Osteoblast (primary cell): Measurements from ENCODE around the gene KPNB1. TPM values are rescaled to one million over a fixed set of nuclear protein-coding genes. Genes with fewer than 3 reads are reported as not detected.
A peak's percentile ranks its signal among the peaks of the same experiment; 100 is the strongest.

ENCODE experiments used
- DNase-seq: peaks from one replicate; pipeline ENCODE4 v3.0.0; 2011; ENCODE audit warnings: low spot score, mixed read lengths; ENCODE audit not compliant: insufficient read length; ENCODE audit errors: missing footprints
- H2AFZ ChIP-seq: 2 replicates; pipeline ENCODE4 v1.6.0; 2011; ENCODE audit warnings: mild to moderate bottlenecking, low read length
- H3K27ac ChIP-seq: 2 replicates; pipeline ENCODE4 v1.5.1; 2011; ENCODE audit warnings: mild to moderate bottlenecking, low read depth, low read length, moderate library complexity
- H3K27me3 ChIP-seq: 2 replicates; pipeline ENCODE4 v1.6.0; 2012; ENCODE audit warnings: mild to moderate bottlenecking, control low read depth, inconsistent platforms, low read length, moderate library complexity; ENCODE audit not compliant: insufficient read depth
- H3K36me3 ChIP-seq: 2 replicates; pipeline ENCODE4 v1.5.1; 2011; ENCODE audit warnings: mild to moderate bottlenecking, low read length, control low read depth, moderate library complexity; ENCODE audit not compliant: insufficient read depth
- H3K4me1 ChIP-seq: 2 replicates; pipeline ENCODE4 v1.5.1; 2011; ENCODE audit warnings: mild to moderate bottlenecking, low read length, control low read depth, moderate library complexity; ENCODE audit not compliant: insufficient read depth
- H3K4me2 ChIP-seq: 2 replicates; pipeline ENCODE4 v1.6.0; 2011; ENCODE audit warnings: mild to moderate bottlenecking, low read length; ENCODE audit not compliant: insufficient read depth
- H3K4me3 ChIP-seq: fragments of 200-600 bp; sonication (generic); 3 replicates; pipeline ENCODE4 v1.5.1; 2012; ENCODE audit warnings: mild to moderate bottlenecking, low read length, inconsistent platforms; ENCODE audit not compliant: insufficient read depth
- H3K79me2 ChIP-seq: 2 replicates; pipeline ENCODE4 v1.6.0; 2012; ENCODE audit warnings: mild to moderate bottlenecking, low read length, control low read depth, inconsistent platforms; ENCODE audit not compliant: insufficient read depth
- H3K9me3 ChIP-seq: 2 replicates; pipeline ENCODE4 v1.5.1; 2011; ENCODE audit warnings: low read depth, low read length, control low read depth
- H4K20me1 ChIP-seq: 2 replicates; pipeline ENCODE4 v1.6.0; 2012; ENCODE audit warnings: mild to moderate bottlenecking, low read length, control low read depth; ENCODE audit not compliant: insufficient read depth
- CTCF ChIP-seq: IDR thresholded peaks from 2 replicates; pipeline ENCODE4 v1.5.1; 2011; ENCODE audit warnings: mild to moderate bottlenecking, low read depth, low read length, moderate library complexity; ENCODE audit errors: extremely low read depth
- total RNA-seq: library from RNA; depleted of rRNA; stranded (reverse); fragments of >200 nt; gene quantifications from 2 replicates; pipeline ENCODE4 v1.2.3, GENCODE V29; 2012

KPNB1 gene
- total RNA-seq, 1 donor, result 351 TPM

- no peaks in the 10 kb centered on the region for H3K9me3 ChIP-seq
- peaks cover 8% of the 10 kb centered on the region for H3K36me3 ChIP-seq
- peaks cover 34% of the 10 kb centered on the region for H4K20me1 ChIP-seq
Observed at GRCh38 chr17:47703671-47704070, 54.0 kb downstream of the KPNB1 start.

GRCh38 chr17:47704116-47704515, 54.4 kb downstream of the KPNB1 start:
- Histone ChIP-seq H3K4me2 (no peak overlapping the region), H2AFZ (no peak overlapping the region), H3K9me3 (no peaks in the 10 kb centered on the region), H3K79me2 (no peaks in the 10 kb centered on the region), H3K4me1 (no peaks in the 10 kb centered on the region), H4K20me1 (peaks cover 31% of the 10 kb centered on the region), H3K27ac (no peak overlapping the region), H3K4me3 (no peak overlapping the region), H3K36me3 (peaks cover 8% of the 10 kb centered on the region), H3K27me3 (peaks cover 3% of the 10 kb centered on the region)
- DNase-seq, result peak; percentile 62
- no peak for TF ChIP-seq CTCF

More at GRCh38 chr17:47703671-47704070, 54.0 kb downstream of the KPNB1 start:
- no peak for TF ChIP-seq CTCF
- H3K79me2 ChIP-seq, result no peaks in the 10 kb centered on the region
- H3K27me3 ChIP-seq, result peaks cover 3% of the 10 kb centered on the region
- H3K4me1 ChIP-seq, result no peaks in the 10 kb centered on the region
- no peak overlapping the region for H3K4me3 ChIP-seq
- peak; percentile 41 for DNase-seq
- H3K4me2 ChIP-seq, result no peak overlapping the region
- H2AFZ ChIP-seq, result no peak overlapping the region
- H3K27ac ChIP-seq, result no peak overlapping the region

GRCh38 chr17:47704736-47705135, 55.0 kb downstream of the KPNB1 start:
- TF ChIP-seq CTCF, result no peak
- no peaks in the 10 kb centered on the region for H3K79me2 ChIP-seq
- H4K20me1 ChIP-seq, result peaks cover 29% of the 10 kb centered on the region

DNA sequence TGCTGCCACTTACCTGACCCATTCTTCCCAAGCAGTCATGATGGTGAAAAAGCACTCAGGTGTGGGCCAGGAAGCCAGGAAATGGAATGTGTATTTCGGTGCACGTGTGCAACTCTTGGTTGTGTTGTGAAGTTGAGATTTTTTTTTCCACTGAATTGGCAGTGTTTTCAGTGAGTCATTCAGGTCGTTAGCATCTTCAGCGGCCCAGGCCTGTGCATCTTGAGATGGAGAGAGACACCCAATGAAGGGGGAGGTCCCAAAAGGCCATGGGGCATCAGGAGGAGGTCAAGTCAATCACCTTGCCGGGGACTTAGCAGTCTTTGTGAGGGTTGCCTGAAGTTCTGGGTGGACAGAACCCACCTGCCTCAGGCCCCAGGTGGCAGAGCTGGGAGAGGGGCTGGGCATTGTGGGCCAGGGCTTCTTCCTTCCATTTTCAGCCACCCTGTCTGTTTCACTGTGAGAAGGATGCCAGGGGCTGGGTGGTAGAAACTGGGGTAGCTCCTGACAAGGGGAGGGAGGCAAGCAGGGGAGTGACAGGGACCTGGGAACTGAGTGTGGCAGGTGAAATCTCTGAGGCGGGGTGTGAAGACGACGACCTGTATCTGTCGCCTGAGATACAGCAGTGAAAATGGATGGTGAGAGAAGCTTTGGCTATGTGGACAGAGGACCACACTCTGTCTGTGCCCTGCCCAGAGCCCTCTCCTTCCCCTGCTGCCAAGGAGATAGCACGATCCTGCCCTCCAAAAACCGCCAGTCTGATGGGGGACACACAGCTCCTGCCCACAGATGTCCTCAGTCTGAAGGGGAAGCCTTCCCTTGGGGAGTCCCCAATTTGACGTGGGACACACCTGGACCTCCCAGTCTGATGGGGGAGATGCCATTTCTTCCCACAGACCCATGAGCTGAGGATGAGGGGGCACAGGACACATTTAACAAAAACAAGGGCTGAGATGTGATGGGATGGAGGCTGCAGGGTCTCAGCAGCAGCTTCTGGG, 56.1 kb downstream of the KPNB1 start:
- H3K9me3 ChIP-seq, result no peaks in the 10 kb centered on the region
- no peaks in the 10 kb centered on the region for H3K36me3 ChIP-seq
- H3K27me3 ChIP-seq, result peaks cover 3% of the 10 kb centered on the region
- peaks cover 37% of the 10 kb centered on the region for H4K20me1 ChIP-seq
- H3K4me2 ChIP-seq, result no peak overlapping the region
- DNase-seq, result peak; percentile 63
- H3K4me1 ChIP-seq, result peaks cover 9% of the 10 kb centered on the region
- no peaks in the 10 kb centered on the region for H3K79me2 ChIP-seq
- H2AFZ ChIP-seq, result no peak overlapping the region
- no peak overlapping the region for H3K4me3 ChIP-seq
- no peak overlapping the region for H3K27ac ChIP-seq
- no peak for TF ChIP-seq CTCF

More at GRCh38 chr17:47704736-47705135, 55.0 kb downstream of the KPNB1 start:
- Histone ChIP-seq H3K9me3 (no peaks in the 10 kb centered on the region), H3K4me1 (peaks cover 4% of the 10 kb centered on the region), H3K4me3 (no peak overlapping the region), H3K36me3 (peaks cover 4% of the 10 kb centered on the region), H2AFZ (no peak overlapping the region), H3K27ac (no peak overlapping the region), H3K27me3 (peaks cover 3% of the 10 kb centered on the region), H3K4me2 (no peak overlapping the region)
- peak; percentile 78 for DNase-seq
